Kidney (tissue), 14 donors: ENCODE data around the gene ARMS2. TPM values are rescaled to one million over a fixed set of nuclear protein-coding genes. Genes with fewer than 3 reads are reported as not detected.

ENCODE experiments used
- DNase-seq, 5 donors: peaks; one replicate each; pipeline ENCODE4 v3.0.0-alpha.2; 2013 to 2020
- FAIRE-seq: peaks from 2 replicates; lab custom pipeline; 2012; peaks lifted over from hg19 to GRCh38; lab: Jason Lieb, UNC
- H3K27ac ChIP-seq, 2 donors: one replicate each; pipeline ENCODE4 v1.7.0; 2013; ENCODE audit warnings: low read depth in 2 of 2, low read length in 2 of 2, inconsistent platforms in 1 of 2
- H3K27me3 ChIP-seq: one replicate; pipeline ENCODE4 v1.7.1; 2013; ENCODE audit warnings: low read length, inconsistent platforms; ENCODE audit not compliant: control insufficient read depth, insufficient read depth
- H3K36me3 ChIP-seq, 3 donors: one replicate each; pipeline versions ENCODE4 v1.7.0 to v1.7.1; 2013; ENCODE audit warnings: low read length in 3 of 3, control low read depth in 1 of 3, inconsistent platforms in 1 of 3; ENCODE audit not compliant: insufficient read depth in 3 of 3, control insufficient read depth in 2 of 3
- H3K4me1 ChIP-seq, 3 donors: one replicate each; pipeline versions ENCODE4 v1.7.0 to v1.7.1; 2013; ENCODE audit warnings: low read length in 3 of 3, inconsistent platforms in 1 of 3, low read depth in 1 of 3; ENCODE audit not compliant: control insufficient read depth in 2 of 3, insufficient read depth in 2 of 3
- H3K4me3 ChIP-seq, 3 donors: one replicate each; pipeline versions ENCODE4 v1.7.0 to v1.8.1; 2013; ENCODE audit warnings: low read length in 3 of 3, control low read depth in 1 of 3, inconsistent platforms in 1 of 3
- H3K9ac ChIP-seq, 3 donors: one replicate each; pipeline versions ENCODE4 v1.7.0 to v1.7.1; 2013; ENCODE audit warnings: low read length in 3 of 3, control low read depth in 1 of 3, inconsistent platforms in 1 of 3
- H3K9me3 ChIP-seq, 3 donors: one replicate each; pipeline versions ENCODE4 v1.7.0 to v1.7.1; 2013; ENCODE audit warnings: low read length in 3 of 3, control low read depth in 1 of 3, inconsistent platforms in 1 of 3; ENCODE audit not compliant: control insufficient read depth in 2 of 3, insufficient read depth in 1 of 3
- CTCF ChIP-seq: IDR thresholded peaks from 3 replicates; pipeline ENCODE4 v1.5.1; 2012; ENCODE audit warnings: mild to moderate bottlenecking, moderate library complexity, borderline replicate concordance; ENCODE audit not compliant: insufficient read depth; ENCODE audit errors: extremely low read depth
- intact Hi-C: fragments of 100-400 bp; cut with DNase I; formaldehyde crosslinking; loops from one replicate; pipeline ENCODE4 v1.11.1; 2022
- polyA plus RNA-seq: library from polyadenylated mRNA; stranded (reverse); fragments of 350-450 nt; fragmentation: Illumina TruSeq; extraction: RNeasy Lipid Tissue Mini Kit (QIAGEN cat#74804); gene quantifications from one replicate; pipeline ENCODE4 v1.2.3, GENCODE V29; 2014; ENCODE audit warnings: low read depth, low replicate concordance; ENCODE audit not compliant: insufficient read depth
- total RNA-seq: library from RNA; stranded (reverse); fragmentation: NEBNext Ultra II Directional; extraction: Animal tissue kit (Norgen Biotek cat#: 25700); gene quantifications from one replicate; pipeline ENCODE4 v1.2.1, GENCODE V29; 2021
- donor health status: control.
- donor health status: control.
- donor health status: control.
- donor health status: control.
- donor health status: control.
- donor health status: DM: yes; HTN: yes; CAD: no.
- donor health status: Normal renal cell carcinoma (clear cell type).

Gene ARMS2
- total and polyA plus RNA-seq, 2 donors from 2014 or later: not detected

- no peak for DNase-seq
- no peaks in the 10 kb centered on the region for H3K27me3 ChIP-seq
- FAIRE-seq: no peak
- intact Hi-C loops: no loop called here
- peak overlapping the region in 1 of 2 donors; percentile 14 for H3K27ac ChIP-seq
- no peak overlapping the region for H3K9ac ChIP-seq
- H3K4me3 ChIP-seq: no peak overlapping the region
- no peaks in the 10 kb centered on the region for H3K9me3 ChIP-seq
- no peaks in the 10 kb centered on the region for H3K36me3 ChIP-seq
- peaks cover 0 to 8% (median 5%) of the 10 kb centered on the region in 3 donors for H3K4me1 ChIP-seq
- no peak for TF ChIP-seq CTCF
Observed at GRCh38 chr10:122493761-122494160, 39.3 kb downstream of the ARMS2 start.

GRCh38 chr10:122494173-122494820 is 39.8 kb downstream of the ARMS2 start:
- DNase-seq: peak in 1 of 5 donors; percentile 59
- H3K9ac ChIP-seq: no peak overlapping the region
- H3K4me3 ChIP-seq: no peak overlapping the region
- peak overlapping the region in 1 of 2 donors; percentile 14 for H3K27ac ChIP-seq
- no peaks in the 10 kb centered on the region for H3K27me3 ChIP-seq
- intact Hi-C loops: no loop called here
- FAIRE-seq: no peak
- no peaks in the 10 kb centered on the region for H3K36me3 ChIP-seq
- peaks cover 0 to 12% (median 8%) of the 10 kb centered on the region in 3 donors for H3K4me1 ChIP-seq
- TF ChIP-seq CTCF: no peak
- no peaks in the 10 kb centered on the region for H3K9me3 ChIP-seq

GRCh38 chr10:122494833-122495232 is 40.4 kb downstream of the ARMS2 start:
- no peak for FAIRE-seq
- H3K36me3 ChIP-seq: no peaks in the 10 kb centered on the region
- no peak overlapping the region for H3K4me3 ChIP-seq
- no peaks in the 10 kb centered on the region for H3K27me3 ChIP-seq
- intact Hi-C loops: no loop called here
- no peak overlapping the region for H3K9ac ChIP-seq
- H3K27ac ChIP-seq: peak overlapping the region; percentile 5 to 26
- no peak for TF ChIP-seq CTCF
- H3K9me3 ChIP-seq: no peaks in the 10 kb centered on the region
- DNase-seq: peak in 1 of 5 donors; percentile 79
- H3K4me1 ChIP-seq: peaks cover 0 to 12% (median 8%) of the 10 kb centered on the region in 3 donors
